ENCODE data around the gene TGFBR3.
A peak's percentile ranks its signal among the peaks of the same experiment; 100 is the strongest.
"Not testable (repeated sequence)": the region's sequence is repeated elsewhere in the genome, so short reads cannot be mapped to it uniquely, and the experiment has no call there.

Gene TGFBR3

GRCh38 chr1:91846007-91846638 is 39.8 kb downstream of the TGFBR3 start:
- CTCF ChIA-PET = no interaction called here

GRCh38 chr1:91844862-91845528 is 41.0 kb downstream of the TGFBR3 start:
- DNase-seq (ENCODE audit: low spot score) = peak; percentile 88
- ChIA-PET POLR2A (ENCODE audit: low non-redundant PET) (no interaction called here), CTCF (no interaction called here)
- H3K27ac ChIP-seq = no peak overlapping the region
- no peak; the same call in 1 of the 2 replicates for TF ChIP-seq CTCF (conservative IDR thresholded peaks at IDR 0.05; ENCODE audit: low read depth)

More at GRCh38 chr1:91846007-91846638, 39.8 kb downstream of the TGFBR3 start:
- peak overlapping the region; percentile 14; the same call in 1 of the 2 replicates for H3K27ac ChIP-seq
- no peak for TF ChIP-seq CTCF (conservative IDR thresholded peaks at IDR 0.05; ENCODE audit: low read depth)
- DNase-seq (ENCODE audit: low spot score) = peak; percentile 35
- POLR2A ChIA-PET (ENCODE audit: low non-redundant PET) = no interaction called here

- CTCF ChIA-PET = no interaction called here
- POLR2A ChIA-PET (ENCODE audit: low non-redundant PET) = no interaction called here
- TF ChIP-seq CTCF (conservative IDR thresholded peaks at IDR 0.05; ENCODE audit: low read depth) = no peak
- no peak overlapping the region for H3K27ac ChIP-seq
- no peak for DNase-seq (ENCODE audit: low spot score)
Measured at GRCh38 chr1:91843843-91844242, 42.1 kb downstream of the TGFBR3 start.

- no peak for DNase-seq (ENCODE audit: low spot score)
- TF ChIP-seq CTCF (conservative IDR thresholded peaks at IDR 0.05; ENCODE audit: low read depth) = no peak
- POLR2A ChIA-PET (ENCODE audit: low non-redundant PET) = no interaction called here
- no peak overlapping the region for H3K27ac ChIP-seq
- CTCF ChIA-PET = interaction anchor here (0.6 kb wide), 2 partner anchors 15 to 77 kb away, joined by 3 to 5 read pairs; no protein-coding TSS in a partner anchor
Measured at GRCh38 chr1:91842563-91842962, 43.4 kb downstream of the TGFBR3 start.

- ChIA-PET POLR2A (ENCODE audit: low non-redundant PET) (no interaction called here), CTCF (interaction anchor here (0.6 kb wide), 2 partner anchors 76 to 343 kb away, joined by 3 to 5 read pairs; no protein-coding TSS in a partner anchor)
- H3K27ac ChIP-seq = no peak overlapping the region; the same call in 1 of the 2 replicates
- TF ChIP-seq CTCF (conservative IDR thresholded peaks at IDR 0.05; ENCODE audit: low read depth) = no peak
- DNase-seq (ENCODE audit: low spot score) = no peak
Measured at GRCh38 chr1:91842056-91842455, 43.9 kb downstream of the TGFBR3 start.

- POLR2A ChIA-PET (ENCODE audit: low non-redundant PET); CTCF ChIA-PET; DNase-seq (ENCODE audit: low spot score): not testable (repeated sequence)
- peak overlapping the region; percentile 67; the same call in 1 of the 2 replicates for H3K27ac ChIP-seq
Measured at GRCh38 chr1:91840276-91840675, 45.7 kb downstream of the TGFBR3 start.

Measured in RWPE1 (cell line).